HEK293 (cell line): ENCODE data around the gene NRG2.

Experiments
- HOXA7 ChIP-seq: sonication (generic); formaldehyde crosslinking; IDR thresholded peaks from 2 replicates; pipeline ENCODE4 v1.8.1; 2022; ENCODE audit warnings: missing genetic modification reagents, borderline replicate concordance
- ZFHX2 ChIP-seq: fragments of 450-650 bp; formaldehyde crosslinking; conservative IDR thresholded peaks from 2 replicates; pipeline ENCODE4 v1.5.1; 2016; ENCODE audit warnings: missing biosample characterization, missing genetic modification characterization
- ZNF10 ChIP-seq: fragments of 450-650 bp; formaldehyde crosslinking; IDR thresholded peaks from 2 replicates; pipeline ENCODE4 v1.5.1; 2017; ENCODE audit warnings: missing biosample characterization, missing genetic modification characterization
- ZNF114 ChIP-seq: fragments of 450-650 bp; formaldehyde crosslinking; IDR thresholded peaks from 2 replicates; pipeline ENCODE4 v1.5.0; 2017; ENCODE audit warnings: missing biosample characterization, missing genetic modification characterization
- ZNF140 ChIP-seq: fragments of 450-650 bp; formaldehyde crosslinking; IDR thresholded peaks from 2 replicates; pipeline ENCODE4 v1.5.1; 2016; ENCODE audit warnings: missing biosample characterization, missing genetic modification characterization
- ZNF24 ChIP-seq: fragments of 450-650 bp; formaldehyde crosslinking; IDR thresholded peaks from 2 replicates; pipeline ENCODE4 v1.5.1; 2016; ENCODE audit warnings: missing biosample characterization, missing genetic modification characterization
- ZNF501 ChIP-seq: fragments of 450-650 bp; formaldehyde crosslinking; IDR thresholded peaks from 2 replicates; pipeline ENCODE4 v1.5.1; 2016; ENCODE audit warnings: missing biosample characterization, missing genetic modification characterization
- ZNF843 ChIP-seq: fragments of 450-650 bp; formaldehyde crosslinking; IDR thresholded peaks from 2 replicates; pipeline ENCODE4 v1.5.1; 2016; ENCODE audit warnings: missing biosample characterization, missing genetic modification characterization
- TF ChIP-seq, protein P1 (sequence below): fragments of 450-650 bp; formaldehyde crosslinking; IDR thresholded peaks from 2 replicates; pipeline ENCODE4 v1.5.1; 2016; ENCODE audit warnings: missing biosample characterization, missing genetic modification characterization
- TF ChIP-seq, protein P2 (sequence below): fragments of 450-650 bp; formaldehyde crosslinking; IDR thresholded peaks from 2 replicates; pipeline ENCODE4 v1.5.1; 2017; ENCODE audit warnings: missing biosample characterization, missing genetic modification characterization
- TF ChIP-seq, protein P3 (sequence below): fragments of 450-650 bp; formaldehyde crosslinking; IDR thresholded peaks from 2 replicates; pipeline ENCODE4 v1.5.1; 2016; ENCODE audit warnings: missing biosample characterization, missing genetic modification characterization
- TF ChIP-seq, protein P4 (sequence below): fragments of 450-650 bp; formaldehyde crosslinking; IDR thresholded peaks from 2 replicates; pipeline ENCODE4 v1.5.1; 2016; ENCODE audit warnings: missing biosample characterization, missing genetic modification characterization

DNA sequence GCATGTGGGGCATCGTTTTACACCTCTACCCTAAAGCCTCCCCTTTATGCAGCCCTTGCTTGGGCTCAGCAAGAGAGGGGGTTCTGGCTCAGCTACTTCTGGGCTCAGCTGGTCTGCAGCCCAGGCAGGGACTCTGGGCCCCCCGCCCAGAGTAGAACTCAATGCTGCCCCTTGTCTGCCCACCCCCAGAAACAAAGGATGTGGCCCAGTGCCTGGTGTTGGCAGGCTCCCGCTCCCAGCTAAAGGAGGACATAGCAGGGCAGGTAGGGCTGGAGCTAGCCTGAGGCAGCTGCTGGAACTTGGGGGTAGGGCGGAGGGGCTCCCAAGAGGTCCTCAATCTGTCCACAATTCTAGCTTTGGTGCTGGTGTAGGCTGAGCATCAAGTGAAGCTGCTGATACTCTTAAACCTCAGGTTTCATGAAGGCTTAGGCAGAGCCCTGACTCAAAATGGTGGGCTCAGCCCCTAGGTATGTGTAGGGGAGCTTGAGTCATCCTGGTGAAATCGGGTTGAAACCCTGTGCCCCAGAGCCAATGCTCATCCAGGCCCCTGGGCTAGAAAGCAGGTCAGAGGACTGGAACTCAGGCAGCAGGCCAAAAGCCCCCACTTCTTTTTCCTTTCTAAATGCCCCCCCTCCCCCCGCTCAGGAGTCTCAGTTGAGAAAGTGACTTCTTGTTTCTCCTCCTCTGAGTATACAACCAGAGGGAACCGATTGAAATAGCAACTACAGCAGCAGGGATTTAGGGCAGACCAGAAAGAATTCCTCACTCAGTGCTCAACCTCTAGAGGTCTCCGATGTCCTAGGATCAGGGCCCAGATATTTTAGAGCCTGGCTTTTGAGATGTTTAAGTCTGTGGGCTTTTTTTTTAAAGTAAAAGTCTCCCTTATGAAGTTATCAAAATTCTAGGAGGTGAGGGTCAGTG is 236.1 kb downstream of the NRG2 start:
- no peak for TF ChIP-seq ZNF114 (tag by site-specific recombination)
- TF ChIP-seq ZFHX2 (tag by site-specific recombination), result no peak
- TF ChIP-seq, protein P1, sequence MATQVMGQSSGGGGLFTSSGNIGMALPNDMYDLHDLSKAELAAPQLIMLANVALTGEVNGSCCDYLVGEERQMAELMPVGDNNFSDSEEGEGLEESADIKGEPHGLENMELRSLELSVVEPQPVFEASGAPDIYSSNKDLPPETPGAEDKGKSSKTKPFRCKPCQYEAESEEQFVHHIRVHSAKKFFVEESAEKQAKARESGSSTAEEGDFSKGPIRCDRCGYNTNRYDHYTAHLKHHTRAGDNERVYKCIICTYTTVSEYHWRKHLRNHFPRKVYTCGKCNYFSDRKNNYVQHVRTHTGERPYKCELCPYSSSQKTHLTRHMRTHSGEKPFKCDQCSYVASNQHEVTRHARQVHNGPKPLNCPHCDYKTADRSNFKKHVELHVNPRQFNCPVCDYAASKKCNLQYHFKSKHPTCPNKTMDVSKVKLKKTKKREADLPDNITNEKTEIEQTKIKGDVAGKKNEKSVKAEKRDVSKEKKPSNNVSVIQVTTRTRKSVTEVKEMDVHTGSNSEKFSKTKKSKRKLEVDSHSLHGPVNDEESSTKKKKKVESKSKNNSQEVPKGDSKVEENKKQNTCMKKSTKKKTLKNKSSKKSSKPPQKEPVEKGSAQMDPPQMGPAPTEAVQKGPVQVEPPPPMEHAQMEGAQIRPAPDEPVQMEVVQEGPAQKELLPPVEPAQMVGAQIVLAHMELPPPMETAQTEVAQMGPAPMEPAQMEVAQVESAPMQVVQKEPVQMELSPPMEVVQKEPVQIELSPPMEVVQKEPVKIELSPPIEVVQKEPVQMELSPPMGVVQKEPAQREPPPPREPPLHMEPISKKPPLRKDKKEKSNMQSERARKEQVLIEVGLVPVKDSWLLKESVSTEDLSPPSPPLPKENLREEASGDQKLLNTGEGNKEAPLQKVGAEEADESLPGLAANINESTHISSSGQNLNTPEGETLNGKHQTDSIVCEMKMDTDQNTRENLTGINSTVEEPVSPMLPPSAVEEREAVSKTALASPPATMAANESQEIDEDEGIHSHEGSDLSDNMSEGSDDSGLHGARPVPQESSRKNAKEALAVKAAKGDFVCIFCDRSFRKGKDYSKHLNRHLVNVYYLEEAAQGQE (tag by site-specific recombination), result no peak
- no peak for TF ChIP-seq ZNF843 (tag by site-specific recombination)
- TF ChIP-seq ZNF24 (tag by site-specific recombination), result no peak
- no peak for TF ChIP-seq ZNF140 (tag by site-specific recombination)
- TF ChIP-seq, protein P2, sequence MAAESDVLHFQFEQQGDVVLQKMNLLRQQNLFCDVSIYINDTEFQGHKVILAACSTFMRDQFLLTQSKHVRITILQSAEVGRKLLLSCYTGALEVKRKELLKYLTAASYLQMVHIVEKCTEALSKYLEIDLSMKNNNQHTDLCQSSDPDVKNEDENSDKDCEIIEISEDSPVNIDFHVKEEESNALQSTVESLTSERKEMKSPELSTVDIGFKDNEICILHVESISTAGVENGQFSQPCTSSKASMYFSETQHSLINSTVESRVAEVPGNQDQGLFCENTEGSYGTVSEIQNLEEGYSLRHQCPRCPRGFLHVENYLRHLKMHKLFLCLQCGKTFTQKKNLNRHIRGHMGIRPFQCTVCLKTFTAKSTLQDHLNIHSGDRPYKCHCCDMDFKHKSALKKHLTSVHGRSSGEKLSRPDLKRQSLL (tag by site-specific recombination), result no peak
- TF ChIP-seq, protein P3, sequence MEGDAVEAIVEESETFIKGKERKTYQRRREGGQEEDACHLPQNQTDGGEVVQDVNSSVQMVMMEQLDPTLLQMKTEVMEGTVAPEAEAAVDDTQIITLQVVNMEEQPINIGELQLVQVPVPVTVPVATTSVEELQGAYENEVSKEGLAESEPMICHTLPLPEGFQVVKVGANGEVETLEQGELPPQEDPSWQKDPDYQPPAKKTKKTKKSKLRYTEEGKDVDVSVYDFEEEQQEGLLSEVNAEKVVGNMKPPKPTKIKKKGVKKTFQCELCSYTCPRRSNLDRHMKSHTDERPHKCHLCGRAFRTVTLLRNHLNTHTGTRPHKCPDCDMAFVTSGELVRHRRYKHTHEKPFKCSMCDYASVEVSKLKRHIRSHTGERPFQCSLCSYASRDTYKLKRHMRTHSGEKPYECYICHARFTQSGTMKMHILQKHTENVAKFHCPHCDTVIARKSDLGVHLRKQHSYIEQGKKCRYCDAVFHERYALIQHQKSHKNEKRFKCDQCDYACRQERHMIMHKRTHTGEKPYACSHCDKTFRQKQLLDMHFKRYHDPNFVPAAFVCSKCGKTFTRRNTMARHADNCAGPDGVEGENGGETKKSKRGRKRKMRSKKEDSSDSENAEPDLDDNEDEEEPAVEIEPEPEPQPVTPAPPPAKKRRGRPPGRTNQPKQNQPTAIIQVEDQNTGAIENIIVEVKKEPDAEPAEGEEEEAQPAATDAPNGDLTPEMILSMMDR (tag by site-specific recombination), result no peak
- no peak for TF ChIP-seq HOXA7
- TF ChIP-seq ZNF501 (tag by site-specific recombination), result no peak
- TF ChIP-seq, protein P4, sequence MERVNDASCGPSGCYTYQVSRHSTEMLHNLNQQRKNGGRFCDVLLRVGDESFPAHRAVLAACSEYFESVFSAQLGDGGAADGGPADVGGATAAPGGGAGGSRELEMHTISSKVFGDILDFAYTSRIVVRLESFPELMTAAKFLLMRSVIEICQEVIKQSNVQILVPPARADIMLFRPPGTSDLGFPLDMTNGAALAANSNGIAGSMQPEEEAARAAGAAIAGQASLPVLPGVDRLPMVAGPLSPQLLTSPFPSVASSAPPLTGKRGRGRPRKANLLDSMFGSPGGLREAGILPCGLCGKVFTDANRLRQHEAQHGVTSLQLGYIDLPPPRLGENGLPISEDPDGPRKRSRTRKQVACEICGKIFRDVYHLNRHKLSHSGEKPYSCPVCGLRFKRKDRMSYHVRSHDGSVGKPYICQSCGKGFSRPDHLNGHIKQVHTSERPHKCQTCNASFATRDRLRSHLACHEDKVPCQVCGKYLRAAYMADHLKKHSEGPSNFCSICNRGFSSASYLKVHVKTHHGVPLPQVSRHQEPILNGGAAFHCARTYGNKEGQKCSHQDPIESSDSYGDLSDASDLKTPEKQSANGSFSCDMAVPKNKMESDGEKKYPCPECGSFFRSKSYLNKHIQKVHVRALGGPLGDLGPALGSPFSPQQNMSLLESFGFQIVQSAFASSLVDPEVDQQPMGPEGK, result no peak
- no peak for TF ChIP-seq ZNF10 (tag by site-specific recombination)
